Measurements from ENCODE around the gene P2RY8.
"Not testable (repeated sequence)": the region's sequence is repeated elsewhere in the genome, so short reads cannot be mapped to it uniquely, and the experiment has no call there.

P2RY8 gene

DNA sequence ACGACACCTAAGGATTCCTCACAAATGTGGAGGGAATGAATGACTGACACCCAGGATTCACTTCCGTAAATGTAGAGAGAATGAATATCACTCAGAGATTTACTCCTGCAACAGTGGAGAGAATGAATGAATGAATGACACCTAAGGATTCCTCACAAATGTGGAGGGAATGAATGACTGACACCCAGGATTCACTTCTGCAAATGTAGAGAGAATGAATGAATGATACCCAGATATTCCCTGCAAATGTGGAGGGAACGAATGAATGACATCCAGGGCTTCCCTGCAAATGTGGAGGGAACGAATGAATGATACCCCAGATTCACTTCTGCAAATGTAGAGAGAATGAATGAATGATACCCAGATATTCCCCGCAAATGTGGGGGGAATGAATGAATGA lies 47.6 kb downstream of the P2RY8 start:
- not testable (repeated sequence) for FAIRE-seq; DNase-seq (ENCODE audit: insufficient read length, low spot score)

DNA sequence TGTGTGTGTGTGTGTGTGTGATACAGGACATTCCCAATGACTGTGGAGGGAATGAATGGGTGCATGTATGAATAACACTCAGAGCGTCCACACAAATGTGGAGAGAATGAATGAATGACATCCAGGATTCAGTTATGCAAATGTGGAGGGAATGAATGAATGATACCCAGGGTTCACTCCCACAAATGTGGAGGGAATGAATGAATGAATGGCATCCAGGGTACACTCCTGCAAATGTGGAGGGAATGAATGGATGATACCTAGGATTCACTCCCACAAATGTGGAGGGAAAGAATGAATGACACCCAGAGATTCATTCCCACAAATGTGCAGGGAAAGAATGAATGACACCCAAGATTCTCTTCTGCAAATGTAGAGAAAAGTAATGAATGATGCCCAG lies 48.2 kb downstream of the P2RY8 start:
- FAIRE-seq (no peak), DNase-seq (ENCODE audit: insufficient read length, low spot score) (no peak)

DNA sequence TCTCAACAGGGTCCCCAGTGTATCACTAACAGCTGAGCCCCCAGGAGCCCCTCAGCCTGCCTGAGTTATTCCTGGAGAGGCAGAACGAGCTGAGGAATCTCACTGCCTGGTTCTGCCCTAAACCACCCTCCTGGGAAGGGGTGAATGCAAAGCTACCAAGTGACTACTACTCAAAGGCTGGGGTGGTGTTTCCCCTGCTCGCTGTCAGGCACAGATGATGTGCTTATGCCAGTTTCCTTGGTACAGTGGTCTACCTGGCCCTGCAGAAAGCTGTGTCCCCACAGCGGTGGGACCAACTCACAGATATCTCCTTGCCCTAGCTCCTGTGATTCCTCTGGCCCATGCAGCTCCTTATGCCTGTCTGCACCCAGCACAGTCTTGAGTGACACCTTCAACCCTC lies 48.8 kb downstream of the P2RY8 start:
- DNase-seq (ENCODE audit: insufficient read length, low spot score) = no peak
- FAIRE-seq = peak; percentile 63

DNA sequence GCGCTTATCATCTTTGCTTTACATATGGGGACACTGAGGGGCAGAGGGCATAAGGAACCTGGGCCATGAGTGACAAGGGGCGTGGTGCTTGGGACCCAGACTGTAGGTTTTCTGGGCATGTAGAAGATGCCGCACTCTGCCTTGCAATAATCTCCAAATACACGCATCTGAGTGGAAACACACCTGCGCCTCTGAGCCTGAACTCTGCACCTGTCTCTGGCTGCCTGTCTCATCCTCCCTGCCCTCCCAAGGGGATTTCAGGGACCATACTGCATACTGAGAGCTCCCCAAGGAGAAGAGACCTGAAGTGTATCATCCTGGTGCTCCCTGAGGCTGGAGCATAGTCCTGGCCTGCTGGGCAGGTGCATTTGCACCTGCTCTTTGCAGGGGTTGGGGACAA lies 49.6 kb downstream of the P2RY8 start:
- DNase-seq (ENCODE audit: insufficient read length, low spot score) (no peak), FAIRE-seq (no peak)

DNA sequence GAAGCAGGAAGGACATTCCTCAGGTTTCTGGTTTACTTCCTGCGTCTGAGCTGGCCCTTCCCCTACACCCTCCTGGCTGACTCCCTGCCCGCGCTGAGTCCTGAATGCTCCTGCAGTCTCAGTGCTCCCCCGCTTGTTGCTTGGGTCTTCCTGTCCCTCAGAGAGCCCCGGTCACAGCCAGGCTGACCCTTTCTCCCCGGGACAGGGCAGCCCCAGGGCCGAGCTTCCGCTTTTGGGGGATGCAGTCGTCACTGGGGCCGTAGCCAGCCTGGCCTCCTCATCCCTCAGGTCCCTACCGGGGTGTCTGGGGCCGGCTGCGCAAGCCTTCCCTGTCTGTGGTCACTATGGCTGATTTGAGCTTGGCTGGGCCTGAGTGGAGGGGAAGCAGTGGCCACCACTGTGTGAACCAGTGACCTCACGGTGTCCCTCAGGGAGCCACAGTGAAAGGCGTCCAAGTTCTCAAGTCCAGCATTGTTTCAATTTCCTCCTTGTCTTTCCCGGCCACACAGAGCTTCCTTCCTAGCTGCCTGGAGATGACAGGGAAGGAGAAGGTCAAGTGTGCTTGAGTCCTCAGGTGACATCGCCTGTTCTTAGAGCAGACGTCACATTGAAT lies 50.1 kb downstream of the P2RY8 start:
- FAIRE-seq = no peak
- DNase-seq (ENCODE audit: insufficient read length, low spot score) = no peak

DNA sequence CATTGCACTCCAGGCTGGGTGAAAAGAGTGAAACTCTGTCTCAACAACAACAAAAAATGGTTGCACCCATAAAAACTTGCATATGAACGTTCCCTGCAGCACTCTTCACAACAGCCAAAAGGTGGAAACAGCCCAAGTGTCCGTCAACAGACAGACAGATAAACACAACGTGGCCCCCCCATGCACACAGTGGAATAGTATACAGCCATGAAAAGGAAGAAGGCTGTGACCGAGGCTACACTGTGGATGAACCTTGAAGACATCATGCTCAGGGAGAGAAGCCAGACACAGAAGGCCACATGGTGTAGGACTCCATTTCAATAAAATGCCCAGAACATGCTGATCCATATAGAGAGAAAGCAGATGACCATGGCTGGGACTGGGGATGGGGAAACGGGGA lies 50.8 kb downstream of the P2RY8 start:
- FAIRE-seq = no peak
- no peak for DNase-seq (ENCODE audit: insufficient read length, low spot score)

DNA sequence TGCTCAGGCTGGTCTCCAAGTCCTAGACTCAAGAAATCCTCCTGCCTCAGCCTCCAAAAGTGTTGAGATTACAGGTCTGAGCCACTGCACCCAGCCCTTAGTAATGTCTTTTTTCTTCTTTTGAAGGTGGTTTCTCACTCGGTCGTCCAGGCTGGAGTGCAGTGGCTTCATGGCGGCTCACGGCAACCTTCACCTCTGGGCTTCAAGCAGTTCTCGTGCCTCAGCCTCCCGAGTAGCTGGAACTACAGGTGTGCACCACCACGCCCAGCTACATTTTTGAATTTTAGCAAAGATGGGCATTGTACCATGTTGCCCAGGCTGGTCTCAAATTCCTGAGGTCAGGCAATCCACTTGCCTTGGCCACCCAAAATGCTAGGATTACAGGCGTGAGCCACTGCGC lies 52.0 kb downstream of the P2RY8 start:
- FAIRE-seq (no peak), DNase-seq (ENCODE audit: insufficient read length, low spot score) (no peak)

DNA sequence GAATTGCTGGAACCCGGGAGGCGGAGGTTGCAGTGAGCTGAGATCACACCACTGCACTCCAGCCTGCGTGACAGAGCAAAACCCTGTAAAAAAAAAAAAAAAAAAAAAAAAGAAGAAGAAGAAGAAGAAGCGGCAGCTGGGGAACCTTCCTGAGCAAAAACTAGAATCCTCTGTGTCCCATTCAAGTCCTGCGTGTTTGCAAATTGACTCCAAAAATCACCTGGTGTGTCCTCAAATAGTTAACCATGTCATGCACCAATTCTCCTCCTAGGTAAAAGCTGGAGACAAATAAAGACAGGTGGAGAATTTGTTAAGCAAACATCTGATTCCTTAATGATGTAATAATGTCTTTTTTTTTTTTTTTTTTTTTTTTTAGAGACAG lies 52.4 kb downstream of the P2RY8 start:
- DNase-seq (ENCODE audit: insufficient read length, low spot score) (no peak), FAIRE-seq (peak; percentile 76)

DNA sequence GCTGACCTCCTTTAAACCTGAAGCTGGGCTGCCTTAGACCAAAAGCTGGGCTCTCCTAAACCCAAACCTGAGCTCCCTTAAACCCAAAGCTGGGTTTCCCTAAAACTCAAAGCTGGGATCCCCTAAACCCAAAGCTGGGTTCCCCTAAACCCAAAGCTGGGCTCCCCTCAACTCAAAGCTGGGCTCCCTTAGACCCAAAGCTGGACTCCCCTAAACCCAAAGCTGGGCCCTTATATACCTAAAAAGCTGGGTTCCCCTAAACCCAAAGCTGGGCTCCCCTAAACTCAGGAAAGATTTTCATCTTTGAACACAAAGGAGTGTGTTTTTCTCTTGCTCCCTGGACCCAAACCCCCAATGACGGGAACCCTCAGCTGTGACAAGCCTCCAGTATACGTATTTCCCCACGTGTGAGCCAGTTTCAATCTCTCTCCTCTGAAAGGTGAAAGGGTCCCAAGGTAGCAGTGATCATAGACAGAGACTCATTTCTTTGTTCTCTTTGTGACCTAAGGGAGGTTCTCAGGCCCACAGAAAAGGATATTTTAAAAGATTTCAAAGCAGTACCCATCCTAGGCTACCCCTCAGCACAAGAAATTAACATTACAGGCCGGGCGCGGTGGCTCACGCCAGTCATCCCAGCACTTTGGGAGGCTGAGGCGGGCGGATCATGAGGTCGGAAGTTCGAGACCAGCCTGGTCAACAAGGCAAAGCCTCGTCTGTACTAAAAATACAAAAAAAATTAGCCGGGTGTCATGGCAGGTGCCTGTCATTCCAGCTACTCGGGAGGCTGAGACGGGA lies 52.9 kb downstream of the P2RY8 start:
- FAIRE-seq (peak; percentile 98), DNase-seq (ENCODE audit: insufficient read length, low spot score) (no peak)

DNA sequence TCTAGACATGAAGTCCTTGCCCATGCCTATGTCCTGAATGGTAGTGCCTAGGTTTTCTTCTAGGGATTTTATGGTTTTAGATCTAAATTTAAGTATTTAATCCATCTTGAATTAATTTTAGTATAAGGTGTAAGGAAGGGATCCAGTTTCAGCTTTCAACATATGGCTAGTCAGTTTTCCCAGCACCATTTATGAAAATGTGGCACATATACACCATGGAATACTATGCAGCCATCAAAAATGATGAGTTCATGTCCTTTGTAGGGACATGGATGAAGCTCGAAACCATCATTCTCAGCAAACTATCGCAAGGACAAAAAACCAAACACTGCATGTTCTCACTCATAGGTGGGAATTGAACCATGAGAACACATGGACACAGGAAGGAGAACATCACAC lies 54.5 kb downstream of the P2RY8 start:
- not testable (repeated sequence) for FAIRE-seq; DNase-seq (ENCODE audit: insufficient read length, low spot score)

DNA sequence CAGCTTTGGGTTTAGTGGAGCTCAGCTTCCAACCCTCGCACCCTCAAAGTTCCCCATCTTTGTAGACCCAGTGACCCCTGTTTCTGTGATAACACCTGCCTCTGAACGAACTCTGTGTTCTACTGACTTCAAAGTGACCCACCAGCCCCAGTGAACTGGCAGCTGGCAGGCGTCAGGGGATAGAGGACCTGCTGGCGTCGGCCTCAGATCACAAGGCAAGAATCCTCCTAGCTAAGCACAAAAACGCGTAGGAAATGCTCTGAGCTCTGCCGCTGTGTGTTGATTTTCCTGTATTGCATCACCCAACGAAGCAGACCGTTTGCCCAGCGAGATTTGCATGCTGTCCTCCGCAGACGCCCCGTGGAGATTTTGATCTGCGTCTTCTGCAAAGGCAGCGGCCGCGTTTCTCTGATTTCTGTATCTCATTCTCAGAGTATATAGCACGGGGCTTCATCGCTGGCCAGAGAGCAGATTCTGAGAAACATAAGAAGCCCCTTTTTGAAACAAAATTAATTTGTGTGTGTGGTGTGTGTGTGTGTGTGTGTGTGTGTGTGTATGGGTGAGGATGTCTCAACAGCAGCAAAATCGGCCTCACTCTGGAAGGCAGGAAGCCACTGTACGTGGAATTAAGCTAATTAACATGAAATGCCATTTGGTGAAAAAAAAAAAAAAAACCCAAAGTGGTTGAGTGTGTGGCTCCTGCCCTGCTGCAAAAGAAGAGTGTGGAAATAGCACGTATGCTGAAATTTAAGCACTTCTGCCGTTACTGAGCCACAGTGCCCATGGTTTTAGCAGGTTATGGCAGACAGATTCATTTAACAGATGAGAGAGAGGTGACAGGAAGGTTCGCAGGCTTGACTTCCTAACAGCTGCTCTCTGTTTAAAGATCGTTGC lies 55.1 kb downstream of the P2RY8 start:
- FAIRE-seq = peak; percentile 100
- no peak for DNase-seq (ENCODE audit: insufficient read length, low spot score)

DNA sequence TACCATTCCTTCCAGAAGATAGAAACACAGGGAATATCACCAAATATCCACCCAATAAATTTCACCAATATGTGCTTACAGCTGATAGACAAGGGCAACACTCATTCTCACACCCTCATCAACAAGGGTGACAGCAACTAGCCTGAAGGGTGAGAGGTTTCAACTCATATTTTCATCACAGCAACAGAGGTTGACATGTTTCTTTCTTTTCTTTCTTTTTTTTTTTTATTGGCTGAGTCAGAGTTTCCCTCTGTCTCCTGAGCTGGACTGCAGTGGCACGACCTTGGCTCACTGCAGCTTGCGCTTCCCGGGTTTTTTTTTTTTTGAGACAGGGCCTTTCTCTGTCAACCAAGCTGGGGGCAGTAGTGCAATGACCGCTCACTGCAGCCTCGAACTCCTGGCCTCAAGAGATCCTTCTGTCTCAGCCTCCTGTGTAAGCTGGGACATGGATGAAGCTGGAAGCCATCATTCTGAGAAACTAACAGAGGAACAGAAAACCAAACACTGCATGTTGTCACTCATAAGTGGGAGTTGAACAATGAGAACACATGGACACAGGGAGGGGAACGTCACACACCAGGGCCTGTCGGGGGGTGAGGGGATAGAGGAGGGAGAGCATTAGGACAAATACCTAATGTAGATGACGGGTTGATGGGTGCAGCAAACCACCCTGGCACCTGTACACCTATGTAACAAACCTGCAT lies 56.8 kb downstream of the P2RY8 start:
- FAIRE-seq = peak; percentile 85

DNA sequence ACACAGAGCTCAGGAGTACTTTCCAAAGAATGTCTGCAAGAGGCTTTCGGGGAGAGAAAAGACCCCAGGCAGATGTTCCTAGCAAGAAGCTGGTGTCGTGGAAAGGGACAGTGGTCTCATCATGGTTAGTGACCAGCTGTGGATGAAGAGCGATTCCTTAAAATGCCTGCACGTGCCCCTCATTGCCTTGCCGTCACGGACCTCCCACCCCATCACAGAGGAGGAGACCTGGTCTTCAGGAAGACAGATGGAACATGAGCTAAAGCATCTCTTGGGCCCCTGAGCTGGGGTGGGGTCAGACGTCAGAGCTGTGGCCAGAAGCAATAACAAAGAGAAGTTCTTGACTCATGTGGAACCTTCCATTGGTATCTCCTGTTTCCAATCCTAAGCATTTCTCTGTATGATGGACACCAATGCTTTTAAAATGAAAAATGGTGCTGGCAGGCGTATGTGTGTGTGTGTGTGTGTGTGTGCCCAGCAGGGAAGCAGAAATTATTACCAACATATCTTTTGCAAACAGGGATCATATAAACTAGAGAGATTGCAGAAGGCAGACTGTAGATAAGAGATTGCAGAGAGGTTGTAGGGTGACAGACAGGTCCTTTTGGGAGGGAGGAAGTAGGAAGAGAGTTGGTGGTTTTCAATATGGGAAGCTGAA lies 59.1 kb downstream of the P2RY8 start:
- DNase-seq (ENCODE audit: insufficient read length, low spot score) (no peak), FAIRE-seq (peak; percentile 83)

More for the DNA sequence above, 56.8 kb downstream of the P2RY8 start:
- no peak for DNase-seq (ENCODE audit: insufficient read length, low spot score)

DNA sequence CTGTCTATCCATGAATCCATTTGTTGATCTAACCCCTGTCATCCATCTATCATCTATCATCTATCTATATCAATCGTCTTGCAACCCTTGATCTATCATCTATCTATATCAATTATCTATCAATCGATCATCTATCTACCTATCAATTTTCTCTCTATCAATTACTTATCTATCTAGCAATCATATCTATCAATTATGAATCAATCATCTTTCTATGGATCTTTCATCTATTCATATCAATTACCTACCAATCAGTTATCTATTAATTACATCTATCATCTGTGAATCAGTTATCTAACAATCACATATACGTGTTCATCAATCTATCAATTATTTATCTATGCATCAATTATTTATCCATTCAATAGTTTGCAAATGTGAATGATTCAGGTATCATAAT lies 59.8 kb downstream of the P2RY8 start:
- FAIRE-seq (no peak), DNase-seq (ENCODE audit: insufficient read length, low spot score) (no peak)

DNA sequence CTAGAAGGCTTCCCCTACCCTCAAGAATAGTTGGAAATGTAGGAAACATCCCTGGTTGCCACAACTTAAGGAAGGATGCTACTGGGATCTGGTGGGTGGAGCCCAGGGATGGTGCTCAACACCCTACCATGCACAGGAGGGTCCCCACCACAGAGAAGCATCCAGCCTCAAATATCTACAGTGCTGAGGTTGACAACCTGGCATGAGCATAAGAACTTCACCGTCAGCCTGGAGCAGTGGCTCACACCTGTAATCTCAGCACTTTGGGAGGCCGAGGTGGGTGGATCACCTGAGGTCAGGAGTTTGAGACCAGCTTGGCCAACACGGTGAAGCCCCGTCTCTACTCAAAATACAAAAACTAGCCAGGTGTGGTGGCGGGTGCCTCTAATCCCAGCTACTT lies 60.3 kb downstream of the P2RY8 start:
- no peak for FAIRE-seq
- no peak for DNase-seq (ENCODE audit: insufficient read length, low spot score)

DNA sequence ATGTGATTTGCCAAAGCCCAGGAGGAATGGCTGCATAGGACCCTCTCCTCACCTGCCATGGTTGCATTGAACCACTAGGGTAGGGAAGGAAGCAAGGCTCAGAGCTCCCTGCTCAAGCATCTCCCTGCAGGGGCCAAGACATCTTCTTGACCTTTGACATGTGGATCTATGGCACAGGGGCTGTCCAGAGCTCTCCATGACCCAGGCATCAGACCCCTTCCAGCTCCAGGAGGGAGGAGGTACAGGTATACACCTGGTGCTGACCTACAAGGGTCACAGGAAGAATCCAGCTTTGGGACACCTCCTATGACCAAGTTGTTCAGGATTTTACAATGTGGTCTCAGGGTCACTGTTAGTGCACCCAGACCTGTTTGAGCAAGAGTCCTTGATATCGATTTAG lies 61.1 kb downstream of the P2RY8 start:
- no peak for DNase-seq (ENCODE audit: insufficient read length, low spot score)
- FAIRE-seq = no peak

DNA sequence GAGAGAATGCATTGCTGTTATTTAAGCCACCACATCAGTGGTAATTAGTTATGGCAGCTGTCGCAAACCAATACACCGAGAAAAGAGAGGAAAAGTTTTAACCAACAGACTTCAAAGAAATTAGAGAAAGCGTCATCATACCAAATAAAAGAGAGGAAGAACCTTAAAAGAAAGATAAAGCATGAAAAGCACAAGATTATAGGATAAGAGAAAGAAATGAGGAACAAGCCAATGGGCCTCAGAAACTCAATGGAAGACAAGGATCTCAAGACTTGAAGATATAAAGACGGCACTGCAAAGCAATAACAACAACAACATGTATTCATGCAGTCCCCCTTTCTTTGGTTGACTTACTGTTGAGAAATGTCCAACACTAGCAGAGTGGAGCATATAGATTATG lies 61.5 kb downstream of the P2RY8 start:
- DNase-seq (ENCODE audit: insufficient read length, low spot score) (no peak), FAIRE-seq (no peak)

DNA sequence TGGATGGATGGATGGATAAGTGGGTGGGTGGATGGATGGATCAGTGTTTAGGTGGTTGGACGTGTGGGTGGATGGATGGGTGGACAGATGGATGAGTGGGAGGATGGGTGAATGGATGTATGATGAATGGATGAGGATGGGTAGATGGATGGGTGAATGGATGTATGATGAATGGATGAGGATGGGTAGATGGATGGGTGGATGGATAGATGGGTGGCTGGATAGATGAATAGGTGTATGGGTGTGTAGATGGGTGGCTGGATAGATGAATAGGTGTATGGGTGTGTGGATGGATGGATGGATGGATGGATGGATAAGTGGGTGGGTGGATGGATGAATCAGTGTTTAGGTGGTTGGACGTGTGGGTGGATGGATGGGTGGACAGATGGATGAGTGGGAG lies 62.4 kb downstream of the P2RY8 start:
- not testable (repeated sequence) for FAIRE-seq; DNase-seq (ENCODE audit: insufficient read length, low spot score)

DNA sequence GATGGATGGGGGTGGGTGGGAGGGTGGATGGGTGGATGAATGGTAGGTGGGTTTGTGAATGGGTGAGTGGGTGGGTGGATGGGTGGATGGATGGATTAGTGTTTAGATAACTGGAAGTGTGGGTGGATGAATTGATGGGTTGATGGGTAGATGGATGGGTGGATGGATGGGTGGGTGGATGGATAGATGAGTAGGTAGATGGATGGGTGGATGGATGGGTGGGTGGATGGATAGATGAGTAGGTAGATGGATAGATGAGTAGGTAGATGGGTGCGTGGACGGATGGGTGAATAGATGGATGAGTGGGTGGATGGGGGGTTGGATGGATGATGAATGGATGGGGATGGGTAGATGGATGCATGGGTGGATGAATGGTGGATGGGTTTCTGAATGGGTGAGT lies 64.0 kb downstream of the P2RY8 start:
- no peak for FAIRE-seq
- DNase-seq (ENCODE audit: insufficient read length, low spot score) = no peak

DNA sequence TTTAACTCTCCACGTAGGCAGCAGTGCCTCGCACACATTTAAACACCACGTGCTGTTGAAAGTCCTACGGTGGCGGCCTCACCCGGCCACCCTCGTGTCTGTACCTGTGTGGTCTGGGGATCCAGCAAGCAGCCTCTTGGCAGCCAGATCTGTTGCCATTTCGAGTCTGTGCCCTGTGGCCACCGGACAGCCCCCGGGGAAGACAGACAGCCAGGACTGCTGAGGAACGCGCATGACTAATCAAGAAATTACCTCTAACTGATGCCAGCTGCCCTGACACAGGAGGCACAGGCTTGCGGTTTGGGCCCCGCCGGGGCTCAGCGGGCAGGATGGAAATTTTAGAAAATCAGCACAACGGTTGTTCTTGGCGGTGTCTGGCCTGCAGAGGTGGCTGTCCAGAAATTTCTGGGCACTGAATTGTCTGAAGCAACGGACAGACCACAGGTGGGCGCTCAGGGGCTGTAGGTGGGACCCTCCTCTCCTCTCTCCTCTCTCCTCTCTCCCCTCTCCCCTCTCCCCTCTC lies 68.7 kb downstream of the P2RY8 start:
- DNase-seq (ENCODE audit: insufficient read length, low spot score) (peak; percentile 58), FAIRE-seq (peak; percentile 89)
